ENCODE measurements around the gene RIPPLY1. TPM values are rescaled to one million over a fixed set of nuclear protein-coding genes. Genes with fewer than 3 reads are reported as not detected.

RIPPLY1 gene
- total RNA-seq, 1 experiment from 2014 or later: not detected

- BruUV-seq (replicated peaks): no TSS peak
- H3K4me3 ChIP-seq (ENCODE audit: low read depth, low read length, poor library complexity, severe bottlenecking): no peak overlapping the region
- H3K4me1 ChIP-seq (ENCODE audit: insufficient read depth, low read length, poor library complexity, severe bottlenecking): peaks cover 13% of the 10 kb centered on the region
- TF ChIP-seq CTCF (conservative IDR thresholded peaks at IDR 0.05; ENCODE audit: low read depth, low read length) (no peak), EZH2 (IDR thresholded peaks at IDR 0.05; ENCODE audit: borderline replicate concordance, low read depth, low read length, poor library complexity, severe bottlenecking) (no peak)
- no peaks in the 10 kb centered on the region for H3K27me3 ChIP-seq (replicated peaks; ENCODE audit: insufficient read depth, low read depth, low read length, poor library complexity)
- POLR2A ChIA-PET (ENCODE audit: low non-redundant PET): no interaction called here
- CTCF ChIA-PET: no interaction called here
- no peak for DNase-seq (ENCODE audit: low spot score)
- H3K27ac ChIP-seq (ENCODE audit: low read depth, low read length, poor library complexity, severe bottlenecking): no peak overlapping the region
- intact Hi-C loops (cut with micrococcal nuclease; ENCODE audit: unreplicated experiment): no loop called here
- H3K36me3 ChIP-seq (ENCODE audit: insufficient read depth, low read length, poor library complexity, severe bottlenecking): no peaks in the 10 kb centered on the region
- H3K9me3 ChIP-seq (ENCODE audit: low read depth, low read length, poor library complexity, severe bottlenecking): no peaks in the 10 kb centered on the region
Measured at GRCh38 chrX:106921637-106922036, 18.5 kb upstream of the RIPPLY1 start.

- H3K27me3 ChIP-seq (replicated peaks; ENCODE audit: insufficient read depth, low read depth, low read length, poor library complexity): no peaks in the 10 kb centered on the region
- H3K9me3 ChIP-seq (ENCODE audit: low read depth, low read length, poor library complexity, severe bottlenecking): no peaks in the 10 kb centered on the region
- no peak for DNase-seq (ENCODE audit: low spot score)
- no peak within 1 kb of the TSS for H3K27ac ChIP-seq (ENCODE audit: low read depth, low read length, poor library complexity, severe bottlenecking)
- intact Hi-C loops (cut with micrococcal nuclease; ENCODE audit: unreplicated experiment): no loop called here
- no TSS peak for BruUV-seq (replicated peaks)
- TF ChIP-seq CTCF (conservative IDR thresholded peaks at IDR 0.05; ENCODE audit: low read depth, low read length) (no peak), EZH2 (IDR thresholded peaks at IDR 0.05; ENCODE audit: borderline replicate concordance, low read depth, low read length, poor library complexity, severe bottlenecking) (no peak)
- POLR2A ChIA-PET (ENCODE audit: low non-redundant PET): no interaction called here
- CTCF ChIA-PET: no interaction called here
- peaks cover 13% of the 10 kb centered on the region for H3K4me1 ChIP-seq (ENCODE audit: insufficient read depth, low read length, poor library complexity, severe bottlenecking)
- no peaks in the 10 kb centered on the region for H3K36me3 ChIP-seq (ENCODE audit: insufficient read depth, low read length, poor library complexity, severe bottlenecking)
- H3K4me3 ChIP-seq (ENCODE audit: low read depth, low read length, poor library complexity, severe bottlenecking): no peak within 1 kb of the TSS
Measured at GRCh38 chrX:106919932-106920452, 16.9 kb upstream of the RIPPLY1 start, which contains the start of gene CLDN2. Gene CLDN2 (plus strand): TSS chrX:106920402. CDS start chrX:106928229, 7,827 bp downstream.

- H3K36me3 ChIP-seq (ENCODE audit: insufficient read depth, low read length, poor library complexity, severe bottlenecking): no peaks in the 10 kb centered on the region
- no peak overlapping the region for H3K27ac ChIP-seq (ENCODE audit: low read depth, low read length, poor library complexity, severe bottlenecking)
- intact Hi-C loops (cut with micrococcal nuclease; ENCODE audit: unreplicated experiment): no loop called here
- DNase-seq (ENCODE audit: low spot score): peak; percentile 78
- peaks cover 13% of the 10 kb centered on the region for H3K4me1 ChIP-seq (ENCODE audit: insufficient read depth, low read length, poor library complexity, severe bottlenecking)
- ChIA-PET CTCF (no interaction called here), POLR2A (ENCODE audit: low non-redundant PET) (no interaction called here)
- no peaks in the 10 kb centered on the region for H3K9me3 ChIP-seq (ENCODE audit: low read depth, low read length, poor library complexity, severe bottlenecking)
- H3K27me3 ChIP-seq (replicated peaks; ENCODE audit: insufficient read depth, low read depth, low read length, poor library complexity): no peaks in the 10 kb centered on the region
- TF ChIP-seq CTCF (conservative IDR thresholded peaks at IDR 0.05; ENCODE audit: low read depth, low read length) (no peak), EZH2 (IDR thresholded peaks at IDR 0.05; ENCODE audit: borderline replicate concordance, low read depth, low read length, poor library complexity, severe bottlenecking) (no peak)
- no peak overlapping the region for H3K4me3 ChIP-seq (ENCODE audit: low read depth, low read length, poor library complexity, severe bottlenecking)
- BruUV-seq (replicated peaks): no TSS peak
Measured at GRCh38 chrX:106917830-106918500, 14.8 kb upstream of the RIPPLY1 start.

All from A673 (cell line).